Liver (tissue), 9 donors: ENCODE data around the gene SLC38A1. TPM values are rescaled to one million over a fixed set of nuclear protein-coding genes. Genes with fewer than 3 reads are reported as not detected.

ENCODE experiments used
- DNase-seq: peaks from one replicate; pipeline ENCODE4 v3.0.0-alpha.2; 2017; ENCODE audit warnings: low spot score
- H3K27ac ChIP-seq, 2 donors: one replicate each; pipeline ENCODE4 v1.7.0; 2013; ENCODE audit warnings: inconsistent platforms in 2 of 2, low read length in 2 of 2, control low read depth in 1 of 2, low read depth in 1 of 2, mild to moderate bottlenecking in 1 of 2
- H3K27me3 ChIP-seq, 4 donors: one replicate each; pipeline versions ENCODE4 v1.6.1 to v1.7.0; 2013; ENCODE audit warnings: low read length in 3 of 4, inconsistent platforms in 1 of 4, mild to moderate bottlenecking in 1 of 4, moderate library complexity in 1 of 4; ENCODE audit not compliant: control insufficient read depth in 4 of 4, insufficient read depth in 4 of 4
- H3K36me3 ChIP-seq, 4 donors: one replicate each; pipeline versions ENCODE4 v1.6.1 to v1.7.0; 2013; ENCODE audit warnings: low read length in 3 of 4, mild to moderate bottlenecking in 3 of 4, low read depth in 1 of 4, moderate library complexity in 1 of 4; ENCODE audit not compliant: control insufficient read depth in 4 of 4, insufficient read depth in 3 of 4
- H3K4me1 ChIP-seq, 4 donors: one replicate each; pipeline versions ENCODE4 v1.6.1 to v1.7.0; 2013; ENCODE audit warnings: low read length in 3 of 4, mild to moderate bottlenecking in 3 of 4, moderate library complexity in 1 of 4; ENCODE audit not compliant: control insufficient read depth in 4 of 4, insufficient read depth in 4 of 4
- H3K4me3 ChIP-seq, 3 donors: one replicate each; pipeline versions ENCODE4 v1.6.1 to v1.7.0; 2013; ENCODE audit warnings: low read length in 3 of 3, control low read depth in 1 of 3, low read depth in 1 of 3, mild to moderate bottlenecking in 1 of 3
- H3K9ac ChIP-seq, 2 donors: one replicate each; pipeline ENCODE4 v1.7.0; 2013; ENCODE audit warnings: low read length in 2 of 2, mild to moderate bottlenecking in 2 of 2, moderate library complexity in 2 of 2, control low read depth in 1 of 2, low read depth in 1 of 2
- H3K9me3 ChIP-seq, 4 donors: one replicate each; pipeline versions ENCODE4 v1.6.1 to v1.7.0; 2013; ENCODE audit warnings: low read length in 3 of 4; ENCODE audit not compliant: control insufficient read depth in 4 of 4
- ATF3 ChIP-seq: IDR thresholded peaks from 2 replicates; pipeline ENCODE4 v1.6.1; 2016; ENCODE audit warnings: antibody characterized with exemption
- CTCF ChIP-seq: fragments of 150-350 bp; IDR thresholded peaks from 2 replicates; pipeline ENCODE4 v1.5.1; 2017; ENCODE audit warnings: improper control_type of control experiment, low read depth, low read length; ENCODE audit not compliant: missing input control
- EGR1 ChIP-seq, 2 donors: IDR thresholded peaks; 2 replicates each; pipeline ENCODE4 v1.6.1; 2016 to 2018; ENCODE audit warnings: antibody characterized with exemption in 2 of 2, low read depth in 2 of 2
- FOXA1 ChIP-seq: IDR thresholded peaks from 2 replicates; pipeline ENCODE4 v1.6.1; 2016; ENCODE audit warnings: antibody characterized with exemption
- FOXA2 ChIP-seq: IDR thresholded peaks from 2 replicates; pipeline ENCODE4 v1.6.1; 2016; ENCODE audit warnings: antibody characterized with exemption
- GABPA ChIP-seq, 2 donors: IDR thresholded peaks in 1 of 2; conservative IDR thresholded peaks in 1 of 2; 2 replicates each; pipeline ENCODE4 v1.6.1; 2016; ENCODE audit warnings: antibody characterized with exemption in 2 of 2, mild to moderate bottlenecking in 1 of 2, moderate library complexity in 1 of 2
- HNF4A ChIP-seq, 2 donors: conservative IDR thresholded peaks; 2 replicates each; pipeline ENCODE4 v1.6.1; 2016; ENCODE audit warnings: antibody characterized with exemption in 2 of 2, mild to moderate bottlenecking in 2 of 2
- HNF4G ChIP-seq: IDR thresholded peaks from 2 replicates; pipeline ENCODE4 v1.6.1; 2016; ENCODE audit warnings: antibody characterized with exemption
- JUND ChIP-seq, 2 donors: IDR thresholded peaks; 2 replicates each; pipeline ENCODE4 v1.6.1; 2016; ENCODE audit warnings: antibody characterized with exemption in 2 of 2
- MAX ChIP-seq: IDR thresholded peaks from 2 replicates; pipeline ENCODE4 v1.6.1; 2016; ENCODE audit warnings: antibody characterized with exemption
- NR2F2 ChIP-seq: IDR thresholded peaks from 2 replicates; pipeline ENCODE4 v1.6.1; 2016; ENCODE audit warnings: antibody characterized with exemption
- RAD21 ChIP-seq, 2 donors: IDR thresholded peaks; 2 replicates each; pipeline ENCODE4 v1.6.1; 2016; ENCODE audit warnings: antibody characterized with exemption in 2 of 2, mild to moderate bottlenecking in 2 of 2
- REST ChIP-seq: IDR thresholded peaks from 2 replicates; pipeline ENCODE4 v1.6.1; 2016; ENCODE audit warnings: antibody characterized with exemption, mild to moderate bottlenecking
- RXRA ChIP-seq, 2 donors: IDR thresholded peaks; 2 replicates each; pipeline ENCODE4 v1.6.1; 2017 to 2018; ENCODE audit warnings: antibody characterized with exemption in 2 of 2, mild to moderate bottlenecking in 1 of 2
- SP1 ChIP-seq: IDR thresholded peaks from 2 replicates; pipeline ENCODE4 v1.6.1; 2018; ENCODE audit warnings: antibody characterized with exemption, mild to moderate bottlenecking
- TAF1 ChIP-seq: conservative IDR thresholded peaks from 2 replicates; pipeline ENCODE4 v1.6.1; 2016; ENCODE audit warnings: antibody characterized with exemption, mild to moderate bottlenecking
- YY1 ChIP-seq: IDR thresholded peaks from 2 replicates; pipeline ENCODE4 v1.6.1; 2016; ENCODE audit warnings: antibody characterized with exemption, mild to moderate bottlenecking
- ZBTB33 ChIP-seq: IDR thresholded peaks from 2 replicates; pipeline ENCODE4 v1.6.1; 2016; ENCODE audit warnings: antibody characterized with exemption
- WGBS: extraction: QIAGEN DNeasy Blood & Tissue Kit; methylation state at CpG from one replicate; pipeline ENCODE4 v1.1.7; 2013; 5-methylcytosine and 5-hydroxymethylcytosine counted together
- polyA plus RNA-seq, 2 donors: library from polyadenylated mRNA; stranded (reverse) in 1 of 2; unstranded in 1 of 2; fragments of 200-250 nt in 1 of 2; fragments of >200 nt in 1 of 2; fragmentation: Nextera tagmentation in 1 of 2; extraction: Ambion mirVana in 1 of 2; gene quantifications; one replicate each; pipeline versions ENCODE4 v1.2.1 to v1.2.3, GENCODE V29; 2013 to 2015
- total RNA-seq, 2 donors: library from RNA; depleted of rRNA; stranded (reverse); fragments of >200 nt; gene quantifications; one replicate each; pipeline ENCODE4 v1.2.3, GENCODE V29; 2014
- donor health status: healthy.
- donor health status: healthy.
- donor health status: healthy.
- donor health status: healthy.
- donor health status: healthy.

The SLC38A1 gene
- total and polyA plus RNA-seq, 4 donors, result 6.2 to 14.9 (median 9.6) TPM

GRCh38 chr12:46227616-46228015 lies 41.2 kb downstream of the SLC38A1 start (continued):
- TF ChIP-seq ATF3, result no peak
- no peak for TF ChIP-seq RAD21 (IDR thresholded peaks at IDR 0.05)
- no peak for TF ChIP-seq ZBTB33
- no peak for TF ChIP-seq FOXA2
- TF ChIP-seq SP1, result no peak
- no peak for TF ChIP-seq FOXA1

GRCh38 chr12:46224386-46224785 lies 44.5 kb downstream of the SLC38A1 start:
- TF ChIP-seq TAF1 (no peak), YY1 (no peak), MAX (no peak), ATF3 (no peak), EGR1 (IDR thresholded peaks at IDR 0.05; ENCODE audit: low read depth in 2 of 2) (no peak), ZBTB33 (no peak), HNF4G (no peak), FOXA2 (no peak), JUND (IDR thresholded peaks at IDR 0.05) (no peak), NR2F2 (no peak), FOXA1 (no peak), CTCF (no peak), REST (no peak), GABPA (IDR thresholded peaks at IDR 0.05 in 1 of 2, conservative IDR thresholded peaks at IDR 0.05 in 1 of 2) (no peak), HNF4A (conservative IDR thresholded peaks at IDR 0.05) (no peak), RAD21 (IDR thresholded peaks at IDR 0.05) (no peak), RXRA (IDR thresholded peaks at IDR 0.05) (no peak), SP1 (no peak)
- no peak overlapping the region for H3K27ac ChIP-seq
- no peaks in the 10 kb centered on the region for H3K4me1 ChIP-seq
- no peaks in the 10 kb centered on the region for H3K9me3 ChIP-seq
- 87% methylated on average over 1 of the region's 1 CpG for WGBS
- H3K4me3 ChIP-seq, result no peak overlapping the region
- H3K27me3 ChIP-seq, result no peaks in the 10 kb centered on the region
- no peak overlapping the region for H3K9ac ChIP-seq
- H3K36me3 ChIP-seq, result no peaks in the 10 kb centered on the region
- no peak for DNase-seq
